ENCODE results near the gene DNAJC8. TPM values are rescaled to one million over a fixed set of nuclear protein-coding genes. Genes with fewer than 3 reads are reported as not detected.

Gene DNAJC8
- polyA plus RNA-seq, 3 donors = 30.6 to 118 (median 113) TPM

DNA sequence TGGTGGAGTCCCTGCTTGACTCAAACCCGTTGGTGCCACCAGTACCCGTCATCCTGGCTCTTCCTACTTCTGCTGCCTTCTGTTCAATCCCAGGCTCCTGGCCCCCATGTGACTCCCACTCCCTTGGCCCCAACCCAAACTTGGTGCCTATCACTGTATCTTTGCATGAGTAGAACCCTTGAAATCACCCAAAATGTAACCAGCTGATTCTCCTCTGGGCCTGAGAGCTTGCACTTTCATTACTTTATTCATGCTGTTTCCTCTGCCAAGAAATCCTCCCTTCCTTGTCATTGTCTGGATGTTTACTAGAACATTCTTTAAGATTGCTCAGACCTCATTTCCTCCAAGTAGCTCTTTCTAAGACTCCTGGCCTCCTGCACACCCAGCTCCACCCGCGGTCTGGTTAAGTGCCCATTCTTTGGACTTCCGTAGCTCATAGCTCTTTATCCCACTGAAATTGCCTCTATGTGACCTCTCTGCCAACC is 72.0 kb downstream of the DNAJC8 start:
- Mint-ChIP-seq H3K4me3 (peak overlapping the region in 1 of 2 donors; percentile 66), H3K9me3 (peaks cover 0 to 3% (median 0%) of the 10 kb centered on the region in 7 donors), H3K4me1 (peaks cover 93% of the 10 kb centered on the region), H3K27me3 (ENCODE audit: low read depth in 3 of 3) (peaks cover 0 to 1% (median 0%) of the 10 kb centered on the region in 3 donors), H3K36me3 (peaks cover 51 to 80% of the 10 kb centered on the region in 2 donors), H3K27ac (peak overlapping the region; percentile 89 to 97 (median 93))
- Histone ChIP-seq H3K27ac (ENCODE audit: low read depth in 1 of 2, low read length in 2 of 2) (peak overlapping the region; percentile 75 to 76), H3K4me3 (replicated peaks in 1 of 3; ENCODE audit: low read depth in 2 of 3, low read length in 3 of 3) (peak overlapping the region in 1 of 3 experiments; percentile 26), H2AFZ (ENCODE audit: insufficient read depth, low read depth, low read length, poor library complexity, severe bottlenecking) (no peak overlapping the region), H3K79me2 (ENCODE audit: insufficient read depth, low read length) (peaks cover 100% of the 10 kb centered on the region), H3K9me3 (replicated peaks in 1 of 2; ENCODE audit: control insufficient read depth in 1 of 2, insufficient read depth in 1 of 2, low read length in 2 of 2) (no peaks in the 10 kb centered on the region), H3K36me3 (replicated peaks in 1 of 2; ENCODE audit: control insufficient read depth in 1 of 2, insufficient read depth in 2 of 2, low read length in 2 of 2) (peaks cover 20 to 22% of the 10 kb centered on the region in 2 donors), H3K9ac (ENCODE audit: insufficient read depth, low read length, poor library complexity, severe bottlenecking) (no peak overlapping the region), H4K20me1 (ENCODE audit: insufficient read depth, low read length) (peaks cover 64% of the 10 kb centered on the region), H3K27me3 (ENCODE audit: control insufficient read depth in 2 of 2, insufficient read depth in 2 of 2, low read length in 2 of 2) (no peaks in the 10 kb centered on the region), H3K4me1 (ENCODE audit: control insufficient read depth in 1 of 2, insufficient read depth in 2 of 2, low read length in 2 of 2) (peaks cover 88 to 94% of the 10 kb centered on the region in 2 donors), H3K4me2 (replicated peaks; ENCODE audit: extremely low read depth, low read length, poor library complexity, severe bottlenecking) (peak overlapping the region; percentile 33)
- intact Hi-C loops (cut with micrococcal nuclease) = no loop called here
- DNase-seq = no peak
- 80% methylated on average over 1 of the region's 5 CpGs for WGBS (ENCODE audit: insufficient coverage)
- TF ChIP-seq, protein P1, sequence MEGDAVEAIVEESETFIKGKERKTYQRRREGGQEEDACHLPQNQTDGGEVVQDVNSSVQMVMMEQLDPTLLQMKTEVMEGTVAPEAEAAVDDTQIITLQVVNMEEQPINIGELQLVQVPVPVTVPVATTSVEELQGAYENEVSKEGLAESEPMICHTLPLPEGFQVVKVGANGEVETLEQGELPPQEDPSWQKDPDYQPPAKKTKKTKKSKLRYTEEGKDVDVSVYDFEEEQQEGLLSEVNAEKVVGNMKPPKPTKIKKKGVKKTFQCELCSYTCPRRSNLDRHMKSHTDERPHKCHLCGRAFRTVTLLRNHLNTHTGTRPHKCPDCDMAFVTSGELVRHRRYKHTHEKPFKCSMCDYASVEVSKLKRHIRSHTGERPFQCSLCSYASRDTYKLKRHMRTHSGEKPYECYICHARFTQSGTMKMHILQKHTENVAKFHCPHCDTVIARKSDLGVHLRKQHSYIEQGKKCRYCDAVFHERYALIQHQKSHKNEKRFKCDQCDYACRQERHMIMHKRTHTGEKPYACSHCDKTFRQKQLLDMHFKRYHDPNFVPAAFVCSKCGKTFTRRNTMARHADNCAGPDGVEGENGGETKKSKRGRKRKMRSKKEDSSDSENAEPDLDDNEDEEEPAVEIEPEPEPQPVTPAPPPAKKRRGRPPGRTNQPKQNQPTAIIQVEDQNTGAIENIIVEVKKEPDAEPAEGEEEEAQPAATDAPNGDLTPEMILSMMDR (IDR thresholded peaks at IDR 0.05) = no peak

DNA sequence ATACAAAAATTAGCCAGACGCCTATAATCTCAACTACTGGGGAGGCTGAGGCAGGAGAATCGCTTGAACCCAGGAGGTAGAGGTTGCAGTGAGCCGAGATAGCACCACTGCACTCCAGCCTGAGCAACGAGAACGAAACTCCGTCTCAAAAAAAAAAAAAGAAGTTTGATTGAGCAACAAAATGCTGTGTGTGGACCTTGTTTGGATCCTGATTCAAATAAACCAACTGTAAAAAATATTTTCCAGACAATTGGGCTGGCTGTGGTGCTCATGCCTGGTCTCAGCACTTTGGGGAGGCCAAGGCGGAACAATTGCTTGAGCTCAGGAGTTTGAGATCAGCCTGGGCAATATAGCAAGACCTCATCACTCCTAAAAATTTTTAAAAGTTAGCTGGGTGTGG is 73.1 kb downstream of the DNAJC8 start:
- H3K4me1 Mint-ChIP-seq = peaks cover 98% of the 10 kb centered on the region

More for the DNA sequence above, 73.1 kb downstream of the DNAJC8 start:
- Mint-ChIP-seq H3K27me3 (ENCODE audit: low read depth in 3 of 3) (peaks cover 0 to 1% (median 0%) of the 10 kb centered on the region in 3 donors), H3K4me3 (peak overlapping the region; percentile 62 to 75), H3K9me3 (peaks cover 0 to 3% (median 0%) of the 10 kb centered on the region in 7 donors), H3K27ac (peak overlapping the region; percentile 89 to 97 (median 93)), H3K36me3 (peaks cover 56 to 80% of the 10 kb centered on the region in 2 donors)
- TF ChIP-seq, protein P1 (IDR thresholded peaks at IDR 0.05) = no peak
- H2AFZ ChIP-seq (ENCODE audit: insufficient read depth, low read depth, low read length, poor library complexity, severe bottlenecking) = no peak overlapping the region
- H3K4me2 ChIP-seq (replicated peaks; ENCODE audit: extremely low read depth, low read length, poor library complexity, severe bottlenecking) = peak overlapping the region; percentile 45
- H3K36me3 ChIP-seq (replicated peaks in 1 of 2; ENCODE audit: control insufficient read depth in 1 of 2, insufficient read depth in 2 of 2, low read length in 2 of 2) = peaks cover 24 to 25% of the 10 kb centered on the region in 2 donors
- H3K9ac ChIP-seq (ENCODE audit: insufficient read depth, low read length, poor library complexity, severe bottlenecking) = no peak overlapping the region
- peak overlapping the region; percentile 75 to 76 for H3K27ac ChIP-seq (ENCODE audit: low read depth in 1 of 2, low read length in 2 of 2)
- H3K4me3 ChIP-seq (replicated peaks in 1 of 3; ENCODE audit: low read depth in 2 of 3, low read length in 3 of 3) = peak overlapping the region in 1 of 3 experiments; percentile 45
- H3K27me3 ChIP-seq (ENCODE audit: control insufficient read depth in 2 of 2, insufficient read depth in 2 of 2, low read length in 2 of 2) = no peaks in the 10 kb centered on the region
- peaks cover 100% of the 10 kb centered on the region for H3K79me2 ChIP-seq (ENCODE audit: insufficient read depth, low read length)
- H3K9me3 ChIP-seq (replicated peaks in 1 of 2; ENCODE audit: control insufficient read depth in 1 of 2, insufficient read depth in 1 of 2, low read length in 2 of 2) = no peaks in the 10 kb centered on the region
- no CpG with 5 or more reads among the region's 7 CpGs for WGBS (ENCODE audit: insufficient coverage)
- peaks cover 58% of the 10 kb centered on the region for H4K20me1 ChIP-seq (ENCODE audit: insufficient read depth, low read length)
- H3K4me1 ChIP-seq (ENCODE audit: control insufficient read depth in 1 of 2, insufficient read depth in 2 of 2, low read length in 2 of 2) = peaks cover 98 to 100% of the 10 kb centered on the region in 2 donors
- intact Hi-C loops (cut with micrococcal nuclease) = loop anchor here (5.0 kb wide), 1 partner anchor 67 kb away; no protein-coding TSS in a partner anchor
- DNase-seq = peak in 2 of 3 donors; percentile 39 to 64
